Measurements from ENCODE around the gene OR2V1.
"Not testable (repeated sequence)": the region's sequence is repeated elsewhere in the genome, so short reads cannot be mapped to it uniquely, and the experiment has no call there.

Gene OR2V1

GRCh38 chr5:181160152-181160754 lies 29.3 kb upstream of the OR2V1 start:
- peak; percentile 62 for DNase-seq (ENCODE audit: low read depth)

- DNase-seq (ENCODE audit: low read depth), result peak; percentile 92
Observed at GRCh38 chr5:181159286-181160151, 28.6 kb upstream of the OR2V1 start.

GRCh38 chr5:181158869-181159268 lies 27.9 kb upstream of the OR2V1 start:
- no peak for DNase-seq (ENCODE audit: low read depth)

- no peak for DNase-seq (ENCODE audit: low read depth)
Observed at GRCh38 chr5:181156758-181157157, 25.8 kb upstream of the OR2V1 start.

- DNase-seq (ENCODE audit: low read depth), result no peak
Observed at GRCh38 chr5:181153814-181154213, 22.8 kb upstream of the OR2V1 start.

GRCh38 chr5:181152406-181152805 lies 21.4 kb upstream of the OR2V1 start:
- no peak for DNase-seq (ENCODE audit: low read depth)

GRCh38 chr5:181151146-181151545 lies 20.2 kb upstream of the OR2V1 start:
- DNase-seq (ENCODE audit: low read depth), result no peak

GRCh38 chr5:181149806-181150733 lies 19.1 kb upstream of the OR2V1 start:
- DNase-seq (ENCODE audit: low read depth), result no peak

- DNase-seq (ENCODE audit: low read depth), result no peak
Observed at GRCh38 chr5:181149355-181149754, 18.4 kb upstream of the OR2V1 start.

GRCh38 chr5:181146927-181147636 lies 16.1 kb upstream of the OR2V1 start, which contains the start of gene OR2V2:
TSS of gene OR2V2 (plus strand) at chr5:181147586. CDS start at chr5:181154943, 7,357 bp downstream.
- not testable (repeated sequence) for DNase-seq (ENCODE audit: low read depth)

- no peak for DNase-seq (ENCODE audit: low read depth)
Observed at GRCh38 chr5:181145133-181145532, 14.2 kb upstream of the OR2V1 start.

GRCh38 chr5:181142054-181142453 lies 11.1 kb upstream of the OR2V1 start:
- DNase-seq (ENCODE audit: low read depth), result no peak

GRCh38 chr5:181140766-181141165 lies 9.8 kb upstream of the OR2V1 start:
- DNase-seq (ENCODE audit: low read depth), result no peak

GRCh38 chr5:181138258-181138657 lies 7.3 kb upstream of the OR2V1 start:
- no peak for DNase-seq (ENCODE audit: low read depth)

- DNase-seq (ENCODE audit: low read depth), result no peak
Observed at GRCh38 chr5:181136361-181136955, 5.5 kb upstream of the OR2V1 start.

GRCh38 chr5:181134259-181134658 lies 3.3 kb upstream of the OR2V1 start:
- no peak for DNase-seq (ENCODE audit: low read depth)

- no peak for DNase-seq (ENCODE audit: low read depth)
Observed at GRCh38 chr5:181133610-181134231, 2.8 kb upstream of the OR2V1 start.

- DNase-seq (ENCODE audit: low read depth), result no peak
Observed at GRCh38 chr5:181133083-181133482, 2.1 kb upstream of the OR2V1 start.

- DNase-seq (ENCODE audit: low read depth), result no peak
Observed at GRCh38 chr5:181131514-181131913, 545 bp upstream of the OR2V1 start.

- not testable (repeated sequence) for DNase-seq (ENCODE audit: low read depth)
Observed at GRCh38 chr5:181130081-181130480, 888 bp downstream of the OR2V1 start.

- no peak for DNase-seq (ENCODE audit: low read depth)
Observed at GRCh38 chr5:181129601-181130000, 1.4 kb downstream of the OR2V1 start.

All from stimulated activated CD8-positive, alpha-beta memory T cell treated with anti-CD3 and anti-CD28 coated beads, Interleukin-12 subunit alpha, Interleukin-12 subunit beta, amount 100 ng/mL, for 1 hour (primary cell).